Endothelial cell of umbilical vein (primary cell): ENCODE measurements around the gene LRRC4B.

Source experiments
- CTCF ChIP-seq, 2 donors: IDR thresholded peaks; 1 replicate in 1 of 2; 2 replicates in 1 of 2; pipeline ENCODE4 v1.5.1; 2011; ENCODE audit warnings: low read length in 2 of 2, mild to moderate bottlenecking in 2 of 2, moderate library complexity in 2 of 2, control low read depth in 1 of 2, inconsistent platforms in 1 of 2, low read depth in 1 of 2; ENCODE audit not compliant: insufficient read depth in 1 of 2; ENCODE audit errors: extremely low read depth in 1 of 2
- POLR2A ChIP-seq: IDR thresholded peaks from 2 replicates; pipeline ENCODE4 v1.6.1; 2012; ENCODE audit warnings: low read depth, mild to moderate bottlenecking, control low read depth, low read length
- POLR2AphosphoS5 ChIP-seq: IDR thresholded peaks from 2 replicates; pipeline ENCODE4 v1.6.1; 2012; ENCODE audit warnings: low read depth, mild to moderate bottlenecking, control low read depth, low read length, moderate library complexity; ENCODE audit not compliant: insufficient read depth

GRCh38 chr19:50506700-50507099 lies 61.5 kb downstream of the LRRC4B start:
- TF ChIP-seq CTCF (IDR thresholded peaks at IDR 0.05; ENCODE audit: extremely low read depth in 1 of 2, insufficient read depth in 1 of 2, low read depth in 1 of 2, low read length in 2 of 2) (no peak), POLR2AphosphoS5 (no peak), POLR2A (no peak)
